Hypothalamus (tissue), 51 donors: ENCODE results near the gene AGER.
"Not testable (repeated sequence)": the region's sequence is repeated elsewhere in the genome, so short reads cannot be mapped to it uniquely, and the experiment has no call there.

Experiments
- DNase-seq, 51 donors: peaks; one replicate each; lab custom pipeline; 2025; lab: John Stamatoyannopoulos, UW

AGER gene

GRCh38 chr6:32184084-32184640 is at the start of gene AGER:
AGER (minus strand) TSS chr6:32184253; CDS start chr6:32184222, 31 bp downstream.
- no peak for DNase-seq

- peak in 1 of 51 donors; percentile 3 for DNase-seq
Observed at GRCh38 chr6:32226434-32226833, 42.4 kb upstream of the AGER start.

- no peak for DNase-seq
Observed at GRCh38 chr6:32224696-32225095, 40.6 kb upstream of the AGER start.

- no peak for DNase-seq
Observed at GRCh38 chr6:32223258-32224235, 39.5 kb upstream of the AGER start, which contains the start of gene NOTCH4. NOTCH4 (minus strand) TSS chr6:32224067; CDS start chr6:32223928, 139 bp downstream.

GRCh38 chr6:32222333-32223230 is 38.5 kb upstream of the AGER start:
- DNase-seq = no peak

GRCh38 chr6:32220021-32220420 is 36.0 kb upstream of the AGER start:
- no peak for DNase-seq

GRCh38 chr6:32218167-32218566 is 34.1 kb upstream of the AGER start:
- DNase-seq = no peak

- no peak for DNase-seq
Observed at GRCh38 chr6:32216998-32217397, 32.9 kb upstream of the AGER start.

GRCh38 chr6:32216285-32216684 is 32.2 kb upstream of the AGER start:
- DNase-seq = no peak

- no peak for DNase-seq
Observed at GRCh38 chr6:32215617-32216016, 31.6 kb upstream of the AGER start.

GRCh38 chr6:32214126-32214525 is 30.1 kb upstream of the AGER start:
- no peak for DNase-seq

- no peak for DNase-seq
Observed at GRCh38 chr6:32213649-32214048, 29.6 kb upstream of the AGER start.

- DNase-seq = no peak
Observed at GRCh38 chr6:32212076-32212760, 28.2 kb upstream of the AGER start.

GRCh38 chr6:32211432-32211831 is 27.4 kb upstream of the AGER start:
- DNase-seq = not testable (repeated sequence)

GRCh38 chr6:32210191-32210601 is 26.1 kb upstream of the AGER start:
- DNase-seq = no peak

- DNase-seq = no peak
Observed at GRCh38 chr6:32208996-32209395, 24.9 kb upstream of the AGER start.

- no peak for DNase-seq
Observed at GRCh38 chr6:32204268-32204715, 20.2 kb upstream of the AGER start.

- no peak for DNase-seq
Observed at GRCh38 chr6:32203426-32204267, 19.6 kb upstream of the AGER start.

GRCh38 chr6:32202186-32202585 is 18.1 kb upstream of the AGER start:
- no peak for DNase-seq
